Subcutaneous adipose tissue (tissue), 4 donors: ENCODE results near the gene ATP8B3. TPM values are rescaled to one million over a fixed set of nuclear protein-coding genes. Genes with fewer than 3 reads are reported as not detected.

Source experiments
- CTCF ChIP-seq: fragments of 450-650 bp; IDR thresholded peaks from one replicate; pipeline ENCODE4 v1.5.1; 2016; ENCODE audit warnings: low read depth, mild to moderate bottlenecking, control low read depth, antibody characterized with exemption, moderate library complexity
- total RNA-seq, 4 donors: library from RNA; depleted of rRNA; stranded (reverse); fragments of >200 nt; gene quantifications; one replicate each; pipeline ENCODE4 v1.1.0, GENCODE V29; 2016

ATP8B3 gene
- total RNA-seq, 4 donors from 2014 or later, result 1.5 to 3.3 (median 1.8) TPM

- TF ChIP-seq CTCF, result no peak
Observed at GRCh38 chr19:1844513-1845124, 32.5 kb upstream of the ATP8B3 start.

GRCh38 chr19:1843646-1844394 is 31.7 kb upstream of the ATP8B3 start:
- no peak for TF ChIP-seq CTCF

- no peak for TF ChIP-seq CTCF
Observed at GRCh38 chr19:1843116-1843515, 31.0 kb upstream of the ATP8B3 start.

GRCh38 chr19:1841209-1841924 is 29.3 kb upstream of the ATP8B3 start:
- no peak for TF ChIP-seq CTCF

GRCh38 chr19:1840541-1841115 is 28.6 kb upstream of the ATP8B3 start:
- no peak for TF ChIP-seq CTCF

- TF ChIP-seq CTCF, result no peak
Observed at GRCh38 chr19:1839658-1840540, 27.8 kb upstream of the ATP8B3 start.
